Mesenchymal stem cell (in vitro differentiated cells and primary cell): ENCODE data around the gene MAGI3.

Experiments used
- DNase-seq: peaks from one replicate; pipeline ENCODE4 v3.0.0-alpha.2; 2013
- H2AFZ ChIP-seq: one replicate; pipeline ENCODE4 v1.6.1; 2013; ENCODE audit warnings: low read depth, mild to moderate bottlenecking, control low read depth, inconsistent platforms, low read length, moderate library complexity
- H2AK5ac ChIP-seq: 2 replicates; pipeline ENCODE4 v1.6.1; 2013; ENCODE audit warnings: low read length, moderate library complexity, mild to moderate bottlenecking, inconsistent platforms; ENCODE audit not compliant: severe bottlenecking
- H2BK120ac ChIP-seq: one replicate; pipeline ENCODE4 v1.6.1; 2013; ENCODE audit warnings: low read depth, mild to moderate bottlenecking, inconsistent platforms, low read length, moderate library complexity
- H2BK12ac ChIP-seq, 2 experiments: one replicate each; pipeline ENCODE4 v1.6.1; 2013; ENCODE audit warnings: inconsistent platforms in 2 of 2, low read length in 2 of 2, mild to moderate bottlenecking in 2 of 2, moderate library complexity in 2 of 2, control low read depth in 1 of 2
- H2BK15ac ChIP-seq: one replicate; pipeline ENCODE4 v1.6.1; 2013; ENCODE audit warnings: mild to moderate bottlenecking, low read depth, inconsistent platforms; ENCODE audit not compliant: poor library complexity, severe bottlenecking
- H2BK5ac ChIP-seq: 2 replicates; pipeline ENCODE4 v1.6.1; 2013; ENCODE audit warnings: low read depth, mild to moderate bottlenecking, low read length, control low read depth, inconsistent platforms; ENCODE audit not compliant: poor library complexity, severe bottlenecking
- H3K14ac ChIP-seq, 2 experiments: one replicate each; pipeline ENCODE4 v1.6.1; 2013; ENCODE audit warnings: inconsistent platforms in 2 of 2, low read length in 2 of 2, control low read depth in 1 of 2, mild to moderate bottlenecking in 1 of 2, moderate library complexity in 1 of 2
- H3K18ac ChIP-seq, 2 experiments: one replicate each; pipeline ENCODE4 v1.6.1; 2013; ENCODE audit warnings: inconsistent platforms in 2 of 2, low read length in 2 of 2, control low read depth in 1 of 2, low read depth in 1 of 2, mild to moderate bottlenecking in 1 of 2
- H3K23ac ChIP-seq, 2 experiments: one replicate each; pipeline ENCODE4 v1.6.1; 2013; ENCODE audit warnings: inconsistent platforms in 2 of 2, low read length in 2 of 2, mild to moderate bottlenecking in 2 of 2, moderate library complexity in 2 of 2, control low read depth in 1 of 2
- H3K27ac ChIP-seq: 2 replicates; pipeline ENCODE4 v1.5.1; 2013; ENCODE audit warnings: mild to moderate bottlenecking, moderate library complexity, low read length, control low read depth, inconsistent platforms; ENCODE audit not compliant: poor library complexity, severe bottlenecking
- H3K27me3 ChIP-seq, 2 experiments: 2 replicates each; pipeline versions ENCODE4 v1.6.1 to v1.7.0; 2013; ENCODE audit warnings: low read length in 2 of 2, mild to moderate bottlenecking in 2 of 2, moderate library complexity in 2 of 2, control low read depth in 1 of 2, inconsistent platforms in 1 of 2; ENCODE audit not compliant: control insufficient read depth in 1 of 2, insufficient read depth in 1 of 2
- H3K36me3 ChIP-seq, 2 experiments: 2 replicates each; pipeline versions ENCODE4 v1.6.1 to v1.7.0; 2013; ENCODE audit warnings: low read length in 2 of 2, control low read depth in 1 of 2, inconsistent platforms in 1 of 2, low read depth in 1 of 2, mild to moderate bottlenecking in 1 of 2; ENCODE audit not compliant: insufficient read depth in 2 of 2, control insufficient read depth in 1 of 2
- H3K4ac ChIP-seq, 2 experiments: one replicate each; pipeline ENCODE4 v1.6.1; 2013; ENCODE audit warnings: inconsistent platforms in 2 of 2, low read length in 2 of 2, mild to moderate bottlenecking in 2 of 2, moderate library complexity in 2 of 2, control low read depth in 1 of 2, low read depth in 1 of 2
- H3K4me1 ChIP-seq: 2 replicates; pipeline ENCODE4 v1.6.1; 2013; ENCODE audit warnings: low read depth, low read length, control low read depth; ENCODE audit not compliant: control insufficient read depth, insufficient read depth
- H3K4me2 ChIP-seq: 2 replicates; pipeline ENCODE4 v1.6.1; 2013; ENCODE audit warnings: low read length, mild to moderate bottlenecking, inconsistent platforms; ENCODE audit not compliant: poor library complexity, severe bottlenecking
- H3K4me3 ChIP-seq, 2 experiments: 2 replicates each; pipeline versions ENCODE4 v1.5.1 to v1.7.0; 2013; ENCODE audit warnings: low read length in 2 of 2, mild to moderate bottlenecking in 2 of 2, control low read depth in 1 of 2, low read depth in 1 of 2; ENCODE audit not compliant: insufficient read depth in 1 of 2
- H3K79me1 ChIP-seq: replicated peaks from 2 replicates; pipeline ENCODE4 v1.6.1; 2013; ENCODE audit warnings: mild to moderate bottlenecking, control low read depth, low read length, inconsistent platforms; ENCODE audit not compliant: poor library complexity, severe bottlenecking
- H3K9ac ChIP-seq: 2 replicates; pipeline ENCODE4 v1.7.0; 2013; ENCODE audit warnings: mild to moderate bottlenecking, low read length, moderate library complexity
- H3K9me3 ChIP-seq: 2 replicates; pipeline ENCODE4 v1.7.0; 2013; ENCODE audit warnings: mild to moderate bottlenecking, low read length; ENCODE audit not compliant: control insufficient read depth
- H4K8ac ChIP-seq: one replicate; pipeline ENCODE4 v1.6.1; 2013; ENCODE audit warnings: inconsistent platforms, mild to moderate bottlenecking, low read length, moderate library complexity
- H4K91ac ChIP-seq: one replicate; pipeline ENCODE4 v1.6.1; 2013; ENCODE audit warnings: mild to moderate bottlenecking, low read length, inconsistent platforms
- WGBS: methylation state at CpG from one replicate; pipeline ENCODE4 v1.1.7; 2013; ENCODE audit warnings: mixed read lengths; 5-methylcytosine and 5-hydroxymethylcytosine counted together

MAGI3 gene

GRCh38 chr1:113423826-113424225 is 33.5 kb downstream of the MAGI3 start:
- Histone ChIP-seq H3K9me3 (peaks cover 9% of the 10 kb centered on the region), H3K4me3 (no peak overlapping the region), H3K27ac (no peak overlapping the region), H3K4ac (no peak overlapping the region), H3K36me3 (peaks cover 0 to 3% of the 10 kb centered on the region in 2 experiments), H2BK5ac (no peak overlapping the region), H3K9ac (no peak overlapping the region), H3K27me3 (no peaks in the 10 kb centered on the region), H2BK12ac (no peak overlapping the region), H2BK15ac (no peak overlapping the region), H3K14ac (no peak overlapping the region), H4K8ac (no peak overlapping the region), H4K91ac (no peak overlapping the region), H3K4me1 (peaks cover 2% of the 10 kb centered on the region), H2AK5ac (no peak overlapping the region), H2AFZ (no peak overlapping the region), H3K4me2 (no peak overlapping the region), H3K18ac (no peak overlapping the region), H3K23ac (no peak overlapping the region), H3K79me1 (peaks cover 19% of the 10 kb centered on the region), H2BK120ac (no peak overlapping the region)
- 99% methylated on average over 10 of the region's 14 CpGs for WGBS
- no peak for DNase-seq

- no peak overlapping the region for H3K18ac ChIP-seq
- peak; percentile 15 for DNase-seq
Measured at GRCh38 chr1:113429461-113430153, 39.3 kb downstream of the MAGI3 start.

GRCh38 chr1:113433184-113433583 is 42.9 kb downstream of the MAGI3 start:
- no peak overlapping the region for H4K91ac ChIP-seq
- no peak overlapping the region for H3K9ac ChIP-seq
- no peak overlapping the region for H3K23ac ChIP-seq
- no peak overlapping the region for H3K27ac ChIP-seq
- no peak overlapping the region for H2BK12ac ChIP-seq
- no peak overlapping the region for H2BK5ac ChIP-seq
- H2BK15ac ChIP-seq: no peak overlapping the region
- H3K27me3 ChIP-seq: no peaks in the 10 kb centered on the region
- H3K9me3 ChIP-seq: no peaks in the 10 kb centered on the region
- no peak overlapping the region for H3K4me2 ChIP-seq
- peaks cover 13% of the 10 kb centered on the region for H3K79me1 ChIP-seq
- H3K18ac ChIP-seq: no peak overlapping the region
- no peak overlapping the region for H2BK120ac ChIP-seq
- no peak overlapping the region for H4K8ac ChIP-seq
- DNase-seq: no peak
- no peak overlapping the region for H2AK5ac ChIP-seq
- H3K4ac ChIP-seq: no peak overlapping the region
- H3K4me3 ChIP-seq: no peak overlapping the region
- no peak overlapping the region for H2AFZ ChIP-seq
- H3K14ac ChIP-seq: no peak overlapping the region
- no peaks in the 10 kb centered on the region for H3K36me3 ChIP-seq
- H3K4me1 ChIP-seq: peaks cover 2% of the 10 kb centered on the region

More at GRCh38 chr1:113429461-113430153, 39.3 kb downstream of the MAGI3 start:
- no peak overlapping the region for H3K4me2 ChIP-seq
- no peaks in the 10 kb centered on the region for H3K4me1 ChIP-seq
- no peak overlapping the region for H3K4me3 ChIP-seq
- no peaks in the 10 kb centered on the region for H3K27me3 ChIP-seq
- no peak overlapping the region for H4K91ac ChIP-seq
- no peak overlapping the region for H2BK5ac ChIP-seq
- H3K23ac ChIP-seq: no peak overlapping the region
- H4K8ac ChIP-seq: peak overlapping the region; percentile 13
- no peak overlapping the region for H2BK12ac ChIP-seq
- H2AFZ ChIP-seq: no peak overlapping the region
- H3K36me3 ChIP-seq: no peaks in the 10 kb centered on the region
- no peak overlapping the region for H3K14ac ChIP-seq
- peaks cover 15% of the 10 kb centered on the region for H3K79me1 ChIP-seq
- H3K4ac ChIP-seq: no peak overlapping the region
- H3K27ac ChIP-seq: no peak overlapping the region
- H2BK15ac ChIP-seq: no peak overlapping the region
- H2BK120ac ChIP-seq: no peak overlapping the region
- no peak overlapping the region for H3K9ac ChIP-seq
- H3K9me3 ChIP-seq: peaks cover 9% of the 10 kb centered on the region
- no peak overlapping the region for H2AK5ac ChIP-seq
- WGBS: 95% methylated on average over 3 of the region's 3 CpGs

- H3K23ac ChIP-seq: no peak overlapping the region
- no peaks in the 10 kb centered on the region for H3K9me3 ChIP-seq
- no peak overlapping the region for H2BK15ac ChIP-seq
- H3K4ac ChIP-seq: no peak overlapping the region
- no peak overlapping the region for H2BK120ac ChIP-seq
- H3K4me3 ChIP-seq: no peak overlapping the region
- no peak overlapping the region for H2BK12ac ChIP-seq
- H3K79me1 ChIP-seq: peaks cover 15% of the 10 kb centered on the region
- H2AK5ac ChIP-seq: no peak overlapping the region
- H4K8ac ChIP-seq: no peak overlapping the region
- H2AFZ ChIP-seq: no peak overlapping the region
- no peaks in the 10 kb centered on the region for H3K36me3 ChIP-seq
- no peaks in the 10 kb centered on the region for H3K27me3 ChIP-seq
- H3K18ac ChIP-seq: no peak overlapping the region
- no peak overlapping the region for H4K91ac ChIP-seq
- H2BK5ac ChIP-seq: no peak overlapping the region
- H3K4me2 ChIP-seq: no peak overlapping the region
- no peak overlapping the region for H3K27ac ChIP-seq
- H3K14ac ChIP-seq: no peak overlapping the region
- H3K4me1 ChIP-seq: peaks cover 2% of the 10 kb centered on the region
- no peak overlapping the region for H3K9ac ChIP-seq
- 100% methylated on average over 2 of the region's 2 CpGs for WGBS
- DNase-seq: no peak
Measured at GRCh38 chr1:113434081-113434873, 44.0 kb downstream of the MAGI3 start.
